ENCODE results near the gene CSMD2.

CSMD2 gene

GRCh38 chr1:34053660-34054059 lies 111.4 kb downstream of the CSMD2 start:
- WGBS: 89% methylated on average over 2 of the region's 2 CpGs
- Histone ChIP-seq H3K9ac (ENCODE audit: low read depth, low read length) (no peak overlapping the region), H3K27ac (ENCODE audit: low read depth, low read length) (no peak overlapping the region), H3K4me1 (ENCODE audit: insufficient read depth, low read length) (peaks cover 6% of the 10 kb centered on the region; the same call in 1 of the 2 replicates), H3K27me3 (ENCODE audit: insufficient read depth, low read length) (no peaks in the 10 kb centered on the region), H3K9me3 (ENCODE audit: insufficient read depth, low read depth, low read length) (peaks cover 5% of the 10 kb centered on the region), H3K36me3 (ENCODE audit: insufficient read depth, low read length) (no peaks in the 10 kb centered on the region), H3K4me3 (ENCODE audit: low read length) (no peak overlapping the region)

- Histone ChIP-seq H3K9ac (ENCODE audit: low read depth, low read length) (no peak overlapping the region), H3K27me3 (ENCODE audit: insufficient read depth, low read length) (no peaks in the 10 kb centered on the region), H3K9me3 (ENCODE audit: insufficient read depth, low read depth, low read length) (peaks cover 5% of the 10 kb centered on the region), H3K27ac (ENCODE audit: low read depth, low read length) (no peak overlapping the region), H3K36me3 (ENCODE audit: insufficient read depth, low read length) (no peaks in the 10 kb centered on the region), H3K4me3 (ENCODE audit: low read length) (no peak overlapping the region), H3K4me1 (ENCODE audit: insufficient read depth, low read length) (peaks cover 2% of the 10 kb centered on the region; the same call in 1 of the 2 replicates)
- WGBS: 96% methylated on average over 6 of the region's 6 CpGs
Measured at GRCh38 chr1:34052565-34052964, 112.5 kb downstream of the CSMD2 start.

- 82% methylated on average over 2 of the region's 3 CpGs for WGBS
- Histone ChIP-seq H3K4me1 (ENCODE audit: insufficient read depth, low read length) (no peaks in the 10 kb centered on the region; the same call in 1 of the 2 replicates), H3K27me3 (ENCODE audit: insufficient read depth, low read length) (no peaks in the 10 kb centered on the region), H3K9me3 (ENCODE audit: insufficient read depth, low read depth, low read length) (peaks cover 5% of the 10 kb centered on the region), H3K36me3 (ENCODE audit: insufficient read depth, low read length) (no peaks in the 10 kb centered on the region), H3K9ac (ENCODE audit: low read depth, low read length) (no peak overlapping the region), H3K4me3 (ENCODE audit: low read length) (no peak overlapping the region), H3K27ac (ENCODE audit: low read depth, low read length) (no peak overlapping the region)
Measured at GRCh38 chr1:34050709-34051485, 114.1 kb downstream of the CSMD2 start.

GRCh38 chr1:34049994-34050393 lies 115.0 kb downstream of the CSMD2 start:
- Histone ChIP-seq H3K27ac (ENCODE audit: low read depth, low read length) (no peak overlapping the region), H3K4me3 (ENCODE audit: low read length) (no peak overlapping the region)
- 91% methylated on average over 1 of the region's 1 CpG for WGBS

DNA sequence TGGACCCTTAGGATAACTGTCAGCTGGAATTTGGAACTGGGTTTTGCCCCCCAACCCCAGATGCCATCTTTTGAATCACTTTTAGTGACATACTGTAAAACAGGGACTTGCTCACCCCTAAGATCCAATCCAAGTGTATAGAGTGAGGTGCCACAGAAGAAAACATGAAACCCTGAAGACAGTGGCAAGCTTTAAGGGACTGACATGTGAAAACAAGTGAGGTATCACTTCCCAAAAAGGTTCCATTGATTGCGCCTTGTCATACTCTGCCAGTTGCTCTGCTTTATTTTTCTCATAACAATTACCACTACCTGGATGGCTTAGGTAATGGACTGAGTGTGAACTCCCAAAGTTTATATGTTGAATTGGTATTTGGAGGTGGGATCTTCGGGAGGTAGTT lies 115.6 kb downstream of the CSMD2 start:
- Histone ChIP-seq H3K9me3 (ENCODE audit: insufficient read depth, low read depth, low read length) (peaks cover 5% of the 10 kb centered on the region), H3K27me3 (ENCODE audit: insufficient read depth, low read length) (no peaks in the 10 kb centered on the region), H3K27ac (ENCODE audit: low read depth, low read length) (no peak overlapping the region), H3K9ac (ENCODE audit: low read depth, low read length) (no peak overlapping the region), H3K4me1 (ENCODE audit: insufficient read depth, low read length) (no peaks in the 10 kb centered on the region), H3K4me3 (ENCODE audit: low read length) (no peak overlapping the region), H3K36me3 (ENCODE audit: insufficient read depth, low read length) (no peaks in the 10 kb centered on the region)
- WGBS: 48% methylated on average over 2 of the region's 2 CpGs

More at GRCh38 chr1:34049994-34050393, 115.0 kb downstream of the CSMD2 start:
- Histone ChIP-seq H3K36me3 (ENCODE audit: insufficient read depth, low read length) (no peaks in the 10 kb centered on the region), H3K9ac (ENCODE audit: low read depth, low read length) (no peak overlapping the region), H3K9me3 (ENCODE audit: insufficient read depth, low read depth, low read length) (peaks cover 5% of the 10 kb centered on the region), H3K27me3 (ENCODE audit: insufficient read depth, low read length) (no peaks in the 10 kb centered on the region), H3K4me1 (ENCODE audit: insufficient read depth, low read length) (no peaks in the 10 kb centered on the region; the same call in 1 of the 2 replicates)

DNA sequence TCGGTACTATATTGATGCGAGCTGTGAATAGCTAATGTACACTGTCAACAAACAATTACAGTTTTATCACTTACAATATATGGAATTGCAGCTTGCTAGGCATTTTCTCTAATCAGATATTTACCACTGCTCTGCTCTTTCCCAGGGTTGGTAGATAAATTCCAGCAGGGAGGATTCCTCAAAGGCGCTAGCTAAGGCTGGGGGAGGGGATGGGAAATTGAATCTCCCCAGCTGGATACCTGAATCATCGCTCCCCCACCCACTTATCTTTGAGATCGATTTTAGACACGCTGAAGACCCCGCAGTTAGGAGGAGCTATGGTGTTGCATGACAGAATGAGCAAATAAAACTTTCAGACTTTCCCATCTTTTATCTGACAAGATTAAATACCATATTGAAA lies 127.2 kb downstream of the CSMD2 start:
- Histone ChIP-seq H3K27ac (ENCODE audit: low read depth, low read length) (no peak overlapping the region), H3K9me3 (ENCODE audit: insufficient read depth, low read depth, low read length) (no peaks in the 10 kb centered on the region), H3K9ac (ENCODE audit: low read depth, low read length) (no peak overlapping the region), H3K4me3 (ENCODE audit: low read length) (no peak overlapping the region), H3K4me1 (ENCODE audit: insufficient read depth, low read length) (peaks cover 24% of the 10 kb centered on the region), H3K27me3 (ENCODE audit: insufficient read depth, low read length) (no peaks in the 10 kb centered on the region), H3K36me3 (ENCODE audit: insufficient read depth, low read length) (no peaks in the 10 kb centered on the region)
- 73% methylated on average over 2 of the region's 7 CpGs for WGBS

- Histone ChIP-seq H3K4me1 (ENCODE audit: insufficient read depth, low read length) (peaks cover 24% of the 10 kb centered on the region), H3K27me3 (ENCODE audit: insufficient read depth, low read length) (no peaks in the 10 kb centered on the region), H3K27ac (ENCODE audit: low read depth, low read length) (no peak overlapping the region), H3K9me3 (ENCODE audit: insufficient read depth, low read depth, low read length) (no peaks in the 10 kb centered on the region), H3K4me3 (ENCODE audit: low read length) (no peak overlapping the region), H3K9ac (ENCODE audit: low read depth, low read length) (no peak overlapping the region), H3K36me3 (ENCODE audit: insufficient read depth, low read length) (no peaks in the 10 kb centered on the region)
- 62% methylated on average over 8 of the region's 8 CpGs for WGBS
Measured at GRCh38 chr1:34037109-34037508, 127.9 kb downstream of the CSMD2 start.

- H3K4me1 ChIP-seq (ENCODE audit: insufficient read depth, low read length): peaks cover 24% of the 10 kb centered on the region
- WGBS: 98% methylated on average over 3 of the region's 5 CpGs
- H3K27ac ChIP-seq (ENCODE audit: low read depth, low read length): no peak overlapping the region
- H3K27me3 ChIP-seq (ENCODE audit: insufficient read depth, low read length): no peaks in the 10 kb centered on the region
- no peak overlapping the region for H3K4me3 ChIP-seq (ENCODE audit: low read length)
- H3K9ac ChIP-seq (ENCODE audit: low read depth, low read length): no peak overlapping the region
- no peaks in the 10 kb centered on the region for H3K9me3 ChIP-seq (ENCODE audit: insufficient read depth, low read depth, low read length)
- no peaks in the 10 kb centered on the region for H3K36me3 ChIP-seq (ENCODE audit: insufficient read depth, low read length)
Measured at GRCh38 chr1:34034036-34034435, 131.0 kb downstream of the CSMD2 start.

GRCh38 chr1:34029954-34030353 lies 135.1 kb downstream of the CSMD2 start:
- no peak overlapping the region for H3K9ac ChIP-seq (ENCODE audit: low read depth, low read length)
- H3K4me1 ChIP-seq (ENCODE audit: insufficient read depth, low read length): no peaks in the 10 kb centered on the region
- H3K9me3 ChIP-seq (ENCODE audit: insufficient read depth, low read depth, low read length): no peaks in the 10 kb centered on the region
- no peaks in the 10 kb centered on the region for H3K36me3 ChIP-seq (ENCODE audit: insufficient read depth, low read length)
- no peak overlapping the region for H3K27ac ChIP-seq (ENCODE audit: low read depth, low read length)
- no peaks in the 10 kb centered on the region for H3K27me3 ChIP-seq (ENCODE audit: insufficient read depth, low read length)
- no peak overlapping the region for H3K4me3 ChIP-seq (ENCODE audit: low read length)
- WGBS: 96% methylated on average over 2 of the region's 2 CpGs

- no peaks in the 10 kb centered on the region for H3K9me3 ChIP-seq (ENCODE audit: insufficient read depth, low read depth, low read length)
- no peak overlapping the region for H3K9ac ChIP-seq (ENCODE audit: low read depth, low read length)
- H3K27ac ChIP-seq (ENCODE audit: low read depth, low read length): no peak overlapping the region
- WGBS: 96% methylated on average over 3 of the region's 3 CpGs
- H3K27me3 ChIP-seq (ENCODE audit: insufficient read depth, low read length): no peaks in the 10 kb centered on the region
- no peaks in the 10 kb centered on the region for H3K36me3 ChIP-seq (ENCODE audit: insufficient read depth, low read length)
- H3K4me1 ChIP-seq (ENCODE audit: insufficient read depth, low read length): no peaks in the 10 kb centered on the region
- no peak overlapping the region for H3K4me3 ChIP-seq (ENCODE audit: low read length)
Measured at GRCh38 chr1:34029515-34029914, 135.5 kb downstream of the CSMD2 start.

GRCh38 chr1:34028381-34029055 lies 136.5 kb downstream of the CSMD2 start:
- no peaks in the 10 kb centered on the region for H3K4me1 ChIP-seq (ENCODE audit: insufficient read depth, low read length)
- WGBS: 95% methylated on average over 11 of the region's 11 CpGs

More at GRCh38 chr1:34028381-34029055, 136.5 kb downstream of the CSMD2 start:
- no peaks in the 10 kb centered on the region for H3K36me3 ChIP-seq (ENCODE audit: insufficient read depth, low read length)
- no peak overlapping the region for H3K27ac ChIP-seq (ENCODE audit: low read depth, low read length)
- no peaks in the 10 kb centered on the region for H3K9me3 ChIP-seq (ENCODE audit: insufficient read depth, low read depth, low read length)
- H3K27me3 ChIP-seq (ENCODE audit: insufficient read depth, low read length): no peaks in the 10 kb centered on the region
- no peak overlapping the region for H3K9ac ChIP-seq (ENCODE audit: low read depth, low read length)
- no peak overlapping the region for H3K4me3 ChIP-seq (ENCODE audit: low read length)

Data from HUES64 (cell line).